GM23338 (cell line): Measurements from ENCODE around the gene LTN1. TPM values are rescaled to one million over a fixed set of nuclear protein-coding genes. Genes with fewer than 3 reads are reported as not detected.

ENCODE experiments used
- ATAC-seq: fragments of 200-7000 bp; cut with Tn5 transposase; 3 replicates; pipeline ENCODE4 v1.9.1; 2020
- DNase-seq: peaks from one replicate; pipeline ENCODE4 v3.0.0-alpha.2; 2015; ENCODE audit warnings: low spot score
- H2AFZ ChIP-seq: fragments of 200-600 bp; sonication (generic); 2 replicates; pipeline ENCODE4 v1.8.0; 2016; ENCODE audit warnings: antibody characterized with exemption, mild to moderate bottlenecking, moderate library complexity
- H3F3A ChIP-seq: fragments of 200-600 bp; sonication (generic); replicated peaks from 2 replicates; pipeline ENCODE4 v1.8.0; 2017; ENCODE audit warnings: antibody characterized with exemption, mixed run types, low read depth
- H3K27ac ChIP-seq: fragments of 200-600 bp; sonication (generic); 2 replicates; pipeline ENCODE4 v1.6.1; 2016; ENCODE audit warnings: low read depth
- H3K27me3 ChIP-seq: fragments of 200-600 bp; sonication (generic); 2 replicates; pipeline ENCODE4 v1.8.0; 2016; ENCODE audit warnings: mild to moderate bottlenecking, mixed run types, moderate library complexity; ENCODE audit not compliant: insufficient read depth
- H3K36me3 ChIP-seq: fragments of 200-600 bp; sonication (generic); 2 replicates; pipeline ENCODE4 v1.8.0; 2016; ENCODE audit warnings: mild to moderate bottlenecking; ENCODE audit not compliant: insufficient read depth
- H3K4me1 ChIP-seq: fragments of 200-600 bp; sonication (generic); 2 replicates; pipeline ENCODE4 v1.8.0; 2016; ENCODE audit warnings: mild to moderate bottlenecking, moderate library complexity; ENCODE audit not compliant: insufficient read depth
- H3K4me2 ChIP-seq: fragments of 200-600 bp; sonication (generic); 2 replicates; pipeline ENCODE4 v1.7.1; 2017; ENCODE audit warnings: mixed run types
- H3K4me3 ChIP-seq: fragments of 200-600 bp; sonication (generic); 2 replicates; pipeline ENCODE4 v1.6.1; 2016; ENCODE audit warnings: mixed run types
- H3K79me2 ChIP-seq: fragments of 200-600 bp; sonication (generic); replicated peaks from 2 replicates; pipeline ENCODE4 v1.8.0; 2017; ENCODE audit warnings: mild to moderate bottlenecking; ENCODE audit not compliant: insufficient read depth
- H3K9me2 ChIP-seq: fragments of 200-600 bp; sonication (generic); 2 replicates; pipeline ENCODE4 v1.8.0; 2017; ENCODE audit not compliant: insufficient read depth
- H4K20me1 ChIP-seq: fragments of 200-600 bp; sonication (generic); replicated peaks from 2 replicates; pipeline ENCODE4 v1.8.0; 2017; ENCODE audit warnings: mild to moderate bottlenecking; ENCODE audit not compliant: insufficient read depth
- H3K27ac Mint-ChIP-seq: 2 replicates; pipeline ENCODE4 v1.8.0; 2020; ENCODE audit warnings: inconsistent platforms, mild to moderate bottlenecking, moderate library complexity, mixed read lengths
- H3K27me3 Mint-ChIP-seq: 3 replicates; pipeline ENCODE4 v1.8.0; 2022; ENCODE audit warnings: low read depth, mild to moderate bottlenecking, moderate library complexity, mixed read lengths, inconsistent platforms; ENCODE audit not compliant: insufficient read depth, poor library complexity
- H3K36me3 Mint-ChIP-seq: 3 replicates; pipeline ENCODE4 v1.8.0; 2021; ENCODE audit warnings: low read depth, mild to moderate bottlenecking, inconsistent platforms, moderate library complexity, mixed read lengths
- H3K4me1 Mint-ChIP-seq: 3 replicates; pipeline ENCODE4 v1.8.0; 2020; ENCODE audit warnings: mild to moderate bottlenecking, inconsistent platforms, mixed read lengths
- H3K4me3 Mint-ChIP-seq: 3 replicates; pipeline ENCODE4 v1.8.0; 2021; ENCODE audit warnings: moderate library complexity, mild to moderate bottlenecking, inconsistent platforms, mixed read lengths
- H3K9me3 Mint-ChIP-seq: 3 replicates; pipeline ENCODE4 v1.8.0; 2020; ENCODE audit warnings: moderate library complexity, mild to moderate bottlenecking, inconsistent platforms, mixed read lengths
- CREB1 ChIP-seq: fragments of 250-450 bp; sonication (Bioruptor Pico); IDR thresholded peaks from 2 replicates; pipeline ENCODE4 v1.5.0; 2020; ENCODE audit warnings: low read depth, mild to moderate bottlenecking, moderate library complexity
- ETS1 ChIP-seq: IDR thresholded peaks from 2 replicates; pipeline ENCODE4 v1.6.1; 2016; ENCODE audit warnings: antibody characterized with exemption
- EZH2 ChIP-seq: fragments of 200-600 bp; sonication (generic); IDR thresholded peaks from one replicate; pipeline ENCODE4 v1.8.0; 2017; ENCODE audit warnings: antibody characterized with exemption, mild to moderate bottlenecking, low read depth; ENCODE audit not compliant: unreplicated experiment
- EZH2phosphoT487 ChIP-seq: fragments of 200-600 bp; sonication (generic); IDR thresholded peaks from one replicate; pipeline ENCODE4 v1.8.1; 2018; ENCODE audit warnings: antibody characterized with exemption; ENCODE audit not compliant: unreplicated experiment
- JUNB ChIP-seq: IDR thresholded peaks from one replicate; pipeline ENCODE4 v1.6.1; 2016; ENCODE audit warnings: antibody characterized with exemption; ENCODE audit not compliant: unreplicated experiment
- NANOG ChIP-seq: IDR thresholded peaks from 2 replicates; pipeline ENCODE4 v1.6.1; 2016; ENCODE audit warnings: antibody characterized with exemption, borderline replicate concordance
- POLR2AphosphoS5 ChIP-seq: IDR thresholded peaks from 2 replicates; pipeline ENCODE4 v1.6.1; 2016; ENCODE audit warnings: antibody characterized with exemption, low read depth
- STAT1 ChIP-seq: IDR thresholded peaks from one replicate; pipeline ENCODE4 v1.6.1; 2016; ENCODE audit warnings: antibody characterized with exemption; ENCODE audit not compliant: unreplicated experiment
- polyA plus RNA-seq: library from polyadenylated mRNA; unstranded; fragments of >200 nt; fragmentation: Nextera tagmentation; extraction: Ambion mirVana; gene quantifications from 2 replicates; pipeline ENCODE4 v1.2.1, GENCODE V29; 2016
- total RNA-seq: library from RNA; depleted of rRNA; stranded (reverse); fragments of >200 nt; shearing (Covaris generic); gene quantifications from 2 replicates; pipeline ENCODE4 v1.2.3, GENCODE V29; 2014
- TF ChIP-seq, protein P1 (sequence below): fragments of 250-450 bp; sonication (Bioruptor Pico); IDR thresholded peaks from 2 replicates; pipeline ENCODE4 v1.5.0; 2020; ENCODE audit warnings: mild to moderate bottlenecking, moderate library complexity
- TF ChIP-seq, protein P2 (sequence below), 2 experiments: fragments of 200-600 bp in 1 of 2; sonication (generic) in 1 of 2; conservative IDR thresholded peaks; 2 replicates each; pipeline versions ENCODE4 v1.5.1 to v1.6.1; 2016 to 2017; ENCODE audit warnings: antibody characterized with exemption in 2 of 2, low read depth in 2 of 2, mild to moderate bottlenecking in 2 of 2, moderate library complexity in 1 of 2

Gene LTN1
- total and polyA plus RNA-seq, 2 experiments from 2014 or later = 11.1 to 26.1 TPM

GRCh38 chr21:29030909-29031308, 38.2 kb upstream of the LTN1 start:
- H4K20me1 ChIP-seq = peaks cover 7% of the 10 kb centered on the region; the same call in 1 of the 2 replicates
- H3K4me3 Mint-ChIP-seq = no peak overlapping the region
- H3K4me2 ChIP-seq = no peak overlapping the region
- DNase-seq (no peak), ATAC-seq (no peak)
- H2AFZ ChIP-seq = no peak overlapping the region
- no peak overlapping the region for H3K4me3 ChIP-seq
- no peaks in the 10 kb centered on the region for H3K9me3 Mint-ChIP-seq
- TF ChIP-seq, protein P1, sequence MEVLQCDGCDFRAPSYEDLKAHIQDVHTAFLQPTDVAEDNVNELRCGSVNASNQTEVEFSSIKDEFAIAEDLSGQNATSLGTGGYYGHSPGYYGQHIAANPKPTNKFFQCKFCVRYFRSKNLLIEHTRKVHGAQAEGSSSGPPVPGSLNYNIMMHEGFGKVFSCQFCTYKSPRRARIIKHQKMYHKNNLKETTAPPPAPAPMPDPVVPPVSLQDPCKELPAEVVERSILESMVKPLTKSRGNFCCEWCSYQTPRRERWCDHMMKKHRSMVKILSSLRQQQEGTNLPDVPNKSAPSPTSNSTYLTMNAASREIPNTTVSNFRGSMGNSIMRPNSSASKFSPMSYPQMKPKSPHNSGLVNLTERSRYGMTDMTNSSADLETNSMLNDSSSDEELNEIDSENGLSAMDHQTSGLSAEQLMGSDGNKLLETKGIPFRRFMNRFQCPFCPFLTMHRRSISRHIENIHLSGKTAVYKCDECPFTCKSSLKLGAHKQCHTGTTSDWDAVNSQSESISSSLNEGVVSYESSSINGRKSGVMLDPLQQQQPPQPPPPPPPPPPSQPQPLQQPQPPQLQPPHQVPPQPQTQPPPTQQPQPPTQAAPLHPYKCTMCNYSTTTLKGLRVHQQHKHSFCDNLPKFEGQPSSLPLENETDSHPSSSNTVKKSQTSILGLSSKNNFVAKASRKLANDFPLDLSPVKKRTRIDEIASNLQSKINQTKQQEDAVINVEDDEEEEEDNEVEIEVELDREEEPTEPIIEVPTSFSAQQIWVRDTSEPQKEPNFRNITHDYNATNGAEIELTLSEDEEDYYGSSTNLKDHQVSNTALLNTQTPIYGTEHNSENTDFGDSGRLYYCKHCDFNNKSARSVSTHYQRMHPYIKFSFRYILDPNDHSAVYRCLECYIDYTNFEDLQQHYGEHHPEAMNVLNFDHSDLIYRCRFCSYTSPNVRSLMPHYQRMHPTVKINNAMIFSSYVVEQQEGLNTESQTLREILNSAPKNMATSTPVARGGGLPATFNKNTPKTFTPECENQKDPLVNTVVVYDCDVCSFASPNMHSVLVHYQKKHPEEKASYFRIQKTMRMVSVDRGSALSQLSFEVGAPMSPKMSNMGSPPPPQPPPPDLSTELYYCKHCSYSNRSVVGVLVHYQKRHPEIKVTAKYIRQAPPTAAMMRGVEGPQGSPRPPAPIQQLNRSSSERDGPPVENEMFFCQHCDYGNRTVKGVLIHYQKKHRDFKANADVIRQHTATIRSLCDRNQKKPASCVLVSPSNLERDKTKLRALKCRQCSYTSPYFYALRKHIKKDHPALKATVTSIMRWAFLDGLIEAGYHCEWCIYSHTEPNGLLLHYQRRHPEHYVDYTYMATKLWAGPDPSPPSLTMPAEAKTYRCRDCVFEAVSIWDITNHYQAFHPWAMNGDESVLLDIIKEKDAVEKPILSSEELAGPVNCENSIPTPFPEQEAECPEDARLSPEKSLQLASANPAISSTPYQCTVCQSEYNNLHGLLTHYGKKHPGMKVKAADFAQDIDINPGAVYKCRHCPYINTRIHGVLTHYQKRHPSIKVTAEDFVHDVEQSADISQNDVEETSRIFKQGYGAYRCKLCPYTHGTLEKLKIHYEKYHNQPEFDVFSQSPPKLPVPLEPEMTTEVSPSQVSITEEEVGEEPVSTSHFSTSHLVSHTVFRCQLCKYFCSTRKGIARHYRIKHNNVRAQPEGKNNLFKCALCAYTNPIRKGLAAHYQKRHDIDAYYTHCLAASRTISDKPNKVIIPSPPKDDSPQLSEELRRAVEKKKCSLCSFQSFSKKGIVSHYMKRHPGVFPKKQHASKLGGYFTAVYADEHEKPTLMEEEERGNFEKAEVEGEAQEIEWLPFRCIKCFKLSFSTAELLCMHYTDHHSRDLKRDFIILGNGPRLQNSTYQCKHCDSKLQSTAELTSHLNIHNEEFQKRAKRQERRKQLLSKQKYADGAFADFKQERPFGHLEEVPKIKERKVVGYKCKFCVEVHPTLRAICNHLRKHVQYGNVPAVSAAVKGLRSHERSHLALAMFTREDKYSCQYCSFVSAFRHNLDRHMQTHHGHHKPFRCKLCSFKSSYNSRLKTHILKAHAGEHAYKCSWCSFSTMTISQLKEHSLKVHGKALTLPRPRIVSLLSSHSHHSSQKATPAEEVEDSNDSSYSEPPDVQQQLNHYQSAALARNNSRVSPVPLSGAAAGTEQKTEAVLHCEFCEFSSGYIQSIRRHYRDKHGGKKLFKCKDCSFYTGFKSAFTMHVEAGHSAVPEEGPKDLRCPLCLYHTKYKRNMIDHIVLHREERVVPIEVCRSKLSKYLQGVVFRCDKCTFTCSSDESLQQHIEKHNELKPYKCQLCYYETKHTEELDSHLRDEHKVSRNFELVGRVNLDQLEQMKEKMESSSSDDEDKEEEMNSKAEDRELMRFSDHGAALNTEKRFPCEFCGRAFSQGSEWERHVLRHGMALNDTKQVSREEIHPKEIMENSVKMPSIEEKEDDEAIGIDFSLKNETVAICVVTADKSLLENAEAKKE (CRISPR knock-in tag) = no peak
- TF ChIP-seq JUNB (no peak), ETS1 (no peak), NANOG (no peak), CREB1 (CRISPR knock-in tag) (no peak), STAT1 (no peak), EZH2 (no peak), EZH2phosphoT487 (no peak), POLR2AphosphoS5 (no peak)
- TF ChIP-seq, protein P2, sequence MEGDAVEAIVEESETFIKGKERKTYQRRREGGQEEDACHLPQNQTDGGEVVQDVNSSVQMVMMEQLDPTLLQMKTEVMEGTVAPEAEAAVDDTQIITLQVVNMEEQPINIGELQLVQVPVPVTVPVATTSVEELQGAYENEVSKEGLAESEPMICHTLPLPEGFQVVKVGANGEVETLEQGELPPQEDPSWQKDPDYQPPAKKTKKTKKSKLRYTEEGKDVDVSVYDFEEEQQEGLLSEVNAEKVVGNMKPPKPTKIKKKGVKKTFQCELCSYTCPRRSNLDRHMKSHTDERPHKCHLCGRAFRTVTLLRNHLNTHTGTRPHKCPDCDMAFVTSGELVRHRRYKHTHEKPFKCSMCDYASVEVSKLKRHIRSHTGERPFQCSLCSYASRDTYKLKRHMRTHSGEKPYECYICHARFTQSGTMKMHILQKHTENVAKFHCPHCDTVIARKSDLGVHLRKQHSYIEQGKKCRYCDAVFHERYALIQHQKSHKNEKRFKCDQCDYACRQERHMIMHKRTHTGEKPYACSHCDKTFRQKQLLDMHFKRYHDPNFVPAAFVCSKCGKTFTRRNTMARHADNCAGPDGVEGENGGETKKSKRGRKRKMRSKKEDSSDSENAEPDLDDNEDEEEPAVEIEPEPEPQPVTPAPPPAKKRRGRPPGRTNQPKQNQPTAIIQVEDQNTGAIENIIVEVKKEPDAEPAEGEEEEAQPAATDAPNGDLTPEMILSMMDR (conservative IDR thresholded peaks at IDR 0.05; ENCODE audit: low read depth in 2 of 2) = no peak
- no peaks in the 10 kb centered on the region for H3K4me1 Mint-ChIP-seq
- no peaks in the 10 kb centered on the region for H3F3A ChIP-seq
- no peaks in the 10 kb centered on the region for H3K27me3 Mint-ChIP-seq
- peaks cover 25% of the 10 kb centered on the region for H3K36me3 ChIP-seq
- peaks cover 43% of the 10 kb centered on the region for H3K79me2 ChIP-seq
- no peak overlapping the region for H3K27ac Mint-ChIP-seq
- no peaks in the 10 kb centered on the region for H3K27me3 ChIP-seq
- H3K4me1 ChIP-seq = peaks cover 6% of the 10 kb centered on the region; the same call in 1 of the 2 replicates
- peaks cover 45% of the 10 kb centered on the region for H3K36me3 Mint-ChIP-seq
- H3K27ac ChIP-seq = no peak overlapping the region
- H3K9me2 ChIP-seq = no peaks in the 10 kb centered on the region
